ENCODE measurements around the gene RGS6. TPM values are rescaled to one million over a fixed set of nuclear protein-coding genes. Genes with fewer than 3 reads are reported as not detected.

The RGS6 gene
- total RNA-seq, 1 experiment from 2014 or later, result not detected

DNA sequence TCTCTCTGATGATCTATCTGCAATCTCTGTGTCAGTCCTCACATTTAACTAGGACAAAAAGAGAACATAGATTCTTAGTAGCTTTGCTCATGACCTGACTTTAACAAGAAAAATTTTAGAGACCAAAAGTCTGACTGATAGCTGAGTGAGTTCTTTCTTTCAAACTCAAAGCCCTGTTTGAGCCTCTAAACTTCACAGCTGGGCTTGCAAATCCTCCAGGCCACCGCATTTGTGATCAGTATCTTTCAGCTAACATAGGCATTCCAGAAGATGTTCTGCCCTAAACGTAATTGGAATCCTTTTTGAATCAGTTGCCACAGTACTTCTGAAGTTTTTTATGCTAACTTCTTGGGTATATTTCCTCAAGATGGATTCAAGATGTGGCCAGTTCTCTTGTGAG is 502.6 kb downstream of the RGS6 start:
- DNase-seq (no peak), ATAC-seq (no peak)
- BruUV-seq (replicated peaks), result no TSS peak
- Histone ChIP-seq H3K9ac (ENCODE audit: low read length) (no peak overlapping the region), H3K4me2 (ENCODE audit: low read length) (no peak overlapping the region), H3K4me3 (ENCODE audit: low read length) (no peak overlapping the region), H3K27me3 (ENCODE audit: low read length) (peaks cover 58% of the 10 kb centered on the region), H3K36me3 (ENCODE audit: low read depth, low read length) (no peaks in the 10 kb centered on the region), H3F3A (ENCODE audit: low read length, unreplicated experiment) (no peaks in the 10 kb centered on the region), H3K9me3 (ENCODE audit: low read length) (no peaks in the 10 kb centered on the region), H3K79me2 (ENCODE audit: low read length) (no peaks in the 10 kb centered on the region), H4K20me1 (ENCODE audit: low read length) (no peaks in the 10 kb centered on the region), H3K4me1 (ENCODE audit: insufficient read depth, low read length) (no peaks in the 10 kb centered on the region), H3K27ac (ENCODE audit: low read length) (no peak overlapping the region), H3K9me2 (replicated peaks; ENCODE audit: low read length) (no peaks in the 10 kb centered on the region), H2AFZ (ENCODE audit: low read length) (no peak overlapping the region)
- CTCF ChIA-PET, result no interaction called here
- intact Hi-C loops (cut with micrococcal nuclease), result no loop called here
- POLR2A ChIA-PET (ENCODE audit: unreplicated experiment), result no interaction called here
- TF ChIP-seq EZH2 (IDR thresholded peaks at IDR 0.05; ENCODE audit: low read length, unreplicated experiment) (no peak), EZH2phosphoT487 (IDR thresholded peaks at IDR 0.05; ENCODE audit: borderline replicate concordance, low read length) (no peak)
- TF ChIP-seq, protein P1, sequence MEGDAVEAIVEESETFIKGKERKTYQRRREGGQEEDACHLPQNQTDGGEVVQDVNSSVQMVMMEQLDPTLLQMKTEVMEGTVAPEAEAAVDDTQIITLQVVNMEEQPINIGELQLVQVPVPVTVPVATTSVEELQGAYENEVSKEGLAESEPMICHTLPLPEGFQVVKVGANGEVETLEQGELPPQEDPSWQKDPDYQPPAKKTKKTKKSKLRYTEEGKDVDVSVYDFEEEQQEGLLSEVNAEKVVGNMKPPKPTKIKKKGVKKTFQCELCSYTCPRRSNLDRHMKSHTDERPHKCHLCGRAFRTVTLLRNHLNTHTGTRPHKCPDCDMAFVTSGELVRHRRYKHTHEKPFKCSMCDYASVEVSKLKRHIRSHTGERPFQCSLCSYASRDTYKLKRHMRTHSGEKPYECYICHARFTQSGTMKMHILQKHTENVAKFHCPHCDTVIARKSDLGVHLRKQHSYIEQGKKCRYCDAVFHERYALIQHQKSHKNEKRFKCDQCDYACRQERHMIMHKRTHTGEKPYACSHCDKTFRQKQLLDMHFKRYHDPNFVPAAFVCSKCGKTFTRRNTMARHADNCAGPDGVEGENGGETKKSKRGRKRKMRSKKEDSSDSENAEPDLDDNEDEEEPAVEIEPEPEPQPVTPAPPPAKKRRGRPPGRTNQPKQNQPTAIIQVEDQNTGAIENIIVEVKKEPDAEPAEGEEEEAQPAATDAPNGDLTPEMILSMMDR (conservative IDR thresholded peaks at IDR 0.05; ENCODE audit: low read depth, low read length), result no peak

DNA sequence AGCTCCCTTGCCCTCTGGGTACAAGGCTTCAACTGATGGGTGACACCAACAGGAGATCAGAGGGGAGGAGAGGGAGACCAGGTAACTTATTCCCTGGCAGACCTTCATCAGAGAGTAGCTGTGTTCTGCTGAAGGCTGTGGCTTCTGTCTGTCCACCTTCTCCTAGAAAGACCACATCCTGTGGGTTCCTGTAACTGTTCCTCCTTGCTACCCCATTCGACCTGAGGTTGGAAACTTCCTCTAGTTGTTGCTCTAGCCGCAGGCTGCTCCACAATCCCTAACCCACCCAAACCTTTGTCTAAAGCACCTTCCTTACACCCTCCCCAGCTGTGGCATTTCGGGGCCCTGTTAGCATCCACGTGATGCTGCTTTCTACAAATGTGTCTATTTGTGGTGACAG is 507.5 kb downstream of the RGS6 start:
- Histone ChIP-seq H3K27ac (ENCODE audit: low read length) (no peak overlapping the region), H3K9ac (ENCODE audit: low read length) (no peak overlapping the region), H3K79me2 (ENCODE audit: low read length) (no peaks in the 10 kb centered on the region), H3K4me3 (ENCODE audit: low read length) (no peak overlapping the region), H3K9me3 (ENCODE audit: low read length) (no peaks in the 10 kb centered on the region), H3K4me1 (ENCODE audit: insufficient read depth, low read length) (0 out of 2 replicates have a peak, but pooled peaks cover 5% of the 10 kb centered on the region), H3F3A (ENCODE audit: low read length, unreplicated experiment) (no peaks in the 10 kb centered on the region), H2AFZ (ENCODE audit: low read length) (no peak overlapping the region), H3K36me3 (ENCODE audit: low read depth, low read length) (no peaks in the 10 kb centered on the region), H3K27me3 (ENCODE audit: low read length) (peaks cover 65% of the 10 kb centered on the region), H4K20me1 (ENCODE audit: low read length) (no peaks in the 10 kb centered on the region), H3K4me2 (ENCODE audit: low read length) (no peak overlapping the region), H3K9me2 (replicated peaks; ENCODE audit: low read length) (no peaks in the 10 kb centered on the region)
- no peak for ATAC-seq
- no peak for DNase-seq
- POLR2A ChIA-PET (ENCODE audit: unreplicated experiment), result no interaction called here
- no peak for TF ChIP-seq EZH2 (IDR thresholded peaks at IDR 0.05; ENCODE audit: low read length, unreplicated experiment)
- TF ChIP-seq EZH2phosphoT487 (IDR thresholded peaks at IDR 0.05; ENCODE audit: borderline replicate concordance, low read length), result no peak
- TF ChIP-seq, protein P1 (conservative IDR thresholded peaks at IDR 0.05; ENCODE audit: low read depth, low read length), result no peak
- CTCF ChIA-PET, result no interaction called here
- no TSS peak for BruUV-seq (replicated peaks)
- intact Hi-C loops (cut with micrococcal nuclease), result no loop called here

DNA sequence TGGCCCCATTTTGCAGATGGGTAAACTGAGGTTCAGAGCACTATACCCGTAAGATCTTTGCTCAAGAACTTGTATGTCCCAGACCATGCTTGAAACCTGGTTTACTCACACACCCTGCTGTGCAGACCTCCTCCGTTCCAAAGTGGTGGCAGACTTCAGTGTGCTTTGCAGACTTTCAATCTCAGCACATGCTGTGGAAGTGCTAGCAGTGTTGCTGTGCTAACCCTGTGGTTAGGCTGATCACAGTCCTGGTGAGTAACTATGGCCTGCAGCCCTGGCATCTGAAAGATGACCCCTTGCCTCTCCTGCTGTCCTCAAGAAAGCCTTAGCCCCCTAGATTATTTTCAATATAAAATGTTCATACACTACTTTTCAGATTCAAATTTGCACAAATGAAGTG is 511.0 kb downstream of the RGS6 start:
- Histone ChIP-seq H3K9me2 (replicated peaks; ENCODE audit: low read length) (no peaks in the 10 kb centered on the region), H3F3A (ENCODE audit: low read length, unreplicated experiment) (no peaks in the 10 kb centered on the region), H3K9ac (ENCODE audit: low read length) (no peak overlapping the region), H3K27me3 (ENCODE audit: low read length) (peaks cover 43% of the 10 kb centered on the region), H3K9me3 (ENCODE audit: low read length) (no peaks in the 10 kb centered on the region), H3K4me1 (ENCODE audit: insufficient read depth, low read length) (peaks cover 9% of the 10 kb centered on the region; the same call in 1 of the 2 replicates), H3K36me3 (ENCODE audit: low read depth, low read length) (no peaks in the 10 kb centered on the region), H3K79me2 (ENCODE audit: low read length) (no peaks in the 10 kb centered on the region), H4K20me1 (ENCODE audit: low read length) (no peaks in the 10 kb centered on the region), H3K4me2 (ENCODE audit: low read length) (no peak overlapping the region), H3K4me3 (ENCODE audit: low read length) (no peak overlapping the region), H2AFZ (ENCODE audit: low read length) (no peak overlapping the region), H3K27ac (ENCODE audit: low read length) (no peak overlapping the region)
- BruUV-seq (replicated peaks), result no TSS peak
- ATAC-seq (no peak), DNase-seq (no peak)
- intact Hi-C loops (cut with micrococcal nuclease), result no loop called here
- ChIA-PET CTCF (no interaction called here), POLR2A (ENCODE audit: unreplicated experiment) (no interaction called here)
- no peak for TF ChIP-seq EZH2 (IDR thresholded peaks at IDR 0.05; ENCODE audit: low read length, unreplicated experiment)
- TF ChIP-seq, protein P1 (conservative IDR thresholded peaks at IDR 0.05; ENCODE audit: low read depth, low read length), result no peak
- TF ChIP-seq EZH2phosphoT487 (IDR thresholded peaks at IDR 0.05; ENCODE audit: borderline replicate concordance, low read length), result no peak
